HepG2 (cell line): ENCODE data around the gene TUBA4B. TPM values are rescaled to one million over a fixed set of nuclear protein-coding genes. Genes with fewer than 3 reads are reported as not detected.

Experiments
- DNMT3B ChIP-seq: conservative IDR thresholded peaks from 2 replicates; pipeline ENCODE4 v1.6.1; 2016; ENCODE audit warnings: missing biosample characterization, control low read depth
- ETV5 ChIP-seq: IDR thresholded peaks from 2 replicates; pipeline ENCODE4 v1.6.1; 2018; ENCODE audit warnings: missing biosample characterization, missing genetic modification reagents, inconsistent platforms, borderline replicate concordance
- HNRNPLL ChIP-seq: fragments of 200-400 bp; formaldehyde crosslinking; IDR thresholded peaks from 2 replicates; pipeline ENCODE4 v1.6.1; 2017; ENCODE audit warnings: mild to moderate bottlenecking, low read depth, low read length; ENCODE audit not compliant: poor library complexity, severe bottlenecking
- POGZ ChIP-seq: sonication (generic); formaldehyde crosslinking; IDR thresholded peaks from 2 replicates; pipeline ENCODE4 v1.4.0; 2020; ENCODE audit warnings: mild to moderate bottlenecking, missing genetic modification reagents
- ZNF605 ChIP-seq: sonication (generic); formaldehyde crosslinking; IDR thresholded peaks from 2 replicates; pipeline ENCODE4 v1.8.0; 2022; ENCODE audit warnings: mild to moderate bottlenecking, missing genetic modification reagents
- polyA plus RNA-seq, 8 experiments: library from polyadenylated mRNA; depleted of rRNA in 3 of 8; stranded (reverse) in 7 of 8; unstranded in 1 of 8; fragments of >200 nt; fragmentation: Illumina TruSeq in 4 of 8; extraction: Trizol in 4 of 8; gene quantifications; 2 replicates each; pipeline versions ENCODE4 v1.2.1 to v1.2.3, GENCODE V29; 2011 to 2016; ENCODE audit warnings: low read depth in 4 of 8, missing spikeins in 1 of 8, mixed read lengths in 1 of 8; ENCODE audit not compliant: insufficient read depth in 1 of 8
- total RNA-seq, 5 experiments: library from RNA; depleted of rRNA; stranded (reverse); fragments of >200 nt; fragmentation: Illumina TruSeq; extraction: Trizol; gene quantifications; 2 replicates each; pipeline ENCODE4 v1.2.3, GENCODE V29; 2016; ENCODE audit warnings: low read depth in 1 of 5
- TF ChIP-seq, protein P1 (sequence below): sonication (generic); formaldehyde crosslinking; IDR thresholded peaks from 2 replicates; pipeline ENCODE4 v1.4.0; 2020; ENCODE audit warnings: missing genetic modification reagents
- TF ChIP-seq, protein P2 (sequence below): IDR thresholded peaks from 2 replicates; pipeline ENCODE4 v1.6.1; 2018; ENCODE audit warnings: missing genetic modification reagents
- TF ChIP-seq, protein P3 (sequence below): fragments of 450-650 bp; IDR thresholded peaks from 2 replicates; pipeline ENCODE4 v1.6.1; 2017
- TF ChIP-seq, protein P4 (sequence below): sonication (generic); formaldehyde crosslinking; IDR thresholded peaks from 2 replicates; pipeline ENCODE4 v1.4.0; 2020; ENCODE audit warnings: missing genetic modification reagents
- TF ChIP-seq, protein P5 (sequence below): sonication (generic); formaldehyde crosslinking; IDR thresholded peaks from 2 replicates; pipeline ENCODE4 v1.4.0; 2020; ENCODE audit warnings: missing genetic modification reagents
- TF ChIP-seq, protein P6 (sequence below): sonication (generic); formaldehyde crosslinking; IDR thresholded peaks from 2 replicates; pipeline ENCODE4 v1.4.0; 2020; ENCODE audit warnings: missing genetic modification reagents
- TF ChIP-seq, protein P7 (sequence below): sonication (generic); formaldehyde crosslinking; IDR thresholded peaks from 2 replicates; pipeline ENCODE4 v1.4.0; 2020; ENCODE audit warnings: mild to moderate bottlenecking, missing genetic modification reagents

Gene TUBA4B
- total and polyA plus RNA-seq, 2 of the 13 experiments (the other 11 are each of a cell fraction or from before 2014, with no cell fraction given) = 0.18 to 0.22 TPM

DNA sequence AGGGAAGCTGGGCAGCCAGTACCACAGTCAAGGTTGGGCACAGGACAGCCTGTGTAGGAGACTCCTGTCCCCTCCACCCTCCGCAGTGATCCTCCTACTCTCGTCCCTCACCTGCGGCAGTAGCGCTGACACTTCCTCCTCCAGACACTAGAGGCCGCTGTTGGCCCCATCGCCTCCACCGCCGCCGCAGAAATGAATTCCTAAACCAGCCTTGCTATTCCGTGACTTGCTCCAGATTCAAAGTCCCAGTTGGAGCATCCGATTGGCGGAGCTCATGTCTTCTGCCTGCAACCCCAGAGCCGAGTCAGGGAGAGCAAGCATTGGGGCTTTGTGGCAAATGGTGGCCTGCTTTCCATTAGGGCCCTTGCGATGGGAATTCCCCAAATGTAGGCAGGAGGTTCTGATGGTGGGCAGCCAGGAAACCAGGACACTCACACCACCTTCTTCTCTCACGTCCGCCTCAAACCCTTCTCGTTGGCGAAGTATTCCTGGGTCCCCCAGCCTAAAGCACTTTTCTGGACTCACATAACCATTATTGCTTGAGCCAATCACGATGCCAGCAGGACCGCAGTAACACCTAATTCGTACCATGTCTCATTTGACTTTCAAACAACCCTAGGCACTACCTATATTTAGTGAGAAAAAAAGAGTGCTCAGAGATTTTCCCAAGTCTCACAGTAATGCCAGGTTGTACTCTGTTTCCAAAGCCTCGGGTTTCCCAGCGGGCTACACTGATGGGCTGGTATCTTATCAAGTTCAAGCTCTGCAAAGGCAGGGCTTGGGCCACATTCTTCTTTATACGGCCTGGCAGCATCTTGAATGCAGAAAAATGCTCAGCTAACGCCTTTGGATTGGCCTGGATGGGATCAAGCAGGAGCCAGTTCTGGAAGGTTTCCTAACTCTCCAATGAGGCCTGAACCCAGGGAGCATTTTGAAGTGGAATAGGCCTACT, 24.9 kb downstream of the TUBA4B start (continued):
- TF ChIP-seq, protein P1, sequence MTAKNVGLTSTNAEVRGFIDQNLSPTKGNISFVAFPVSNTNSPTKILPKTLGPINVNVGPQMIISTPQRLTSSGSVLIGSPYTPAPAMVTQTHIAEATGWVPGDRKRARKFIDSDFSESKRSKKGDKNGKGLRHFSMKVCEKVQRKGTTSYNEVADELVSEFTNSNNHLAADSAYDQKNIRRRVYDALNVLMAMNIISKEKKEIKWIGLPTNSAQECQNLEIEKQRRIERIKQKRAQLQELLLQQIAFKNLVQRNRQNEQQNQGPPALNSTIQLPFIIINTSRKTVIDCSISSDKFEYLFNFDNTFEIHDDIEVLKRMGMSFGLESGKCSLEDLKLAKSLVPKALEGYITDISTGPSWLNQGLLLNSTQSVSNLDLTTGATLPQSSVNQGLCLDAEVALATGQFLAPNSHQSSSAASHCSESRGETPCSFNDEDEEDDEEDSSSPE (CRISPR knock-in tag) = no peak
- TF ChIP-seq POGZ (peak; percentile 68), DNMT3B (peak; percentile 71; the same call in 1 of the 2 replicates), HNRNPLL (peak; percentile 96), ETV5 (CRISPR knock-in tag) (no peak), ZNF605 (CRISPR knock-in tag) (0 out of 2 replicates have a peak, but pooled peaks have one; percentile 21)
- TF ChIP-seq, protein P2, sequence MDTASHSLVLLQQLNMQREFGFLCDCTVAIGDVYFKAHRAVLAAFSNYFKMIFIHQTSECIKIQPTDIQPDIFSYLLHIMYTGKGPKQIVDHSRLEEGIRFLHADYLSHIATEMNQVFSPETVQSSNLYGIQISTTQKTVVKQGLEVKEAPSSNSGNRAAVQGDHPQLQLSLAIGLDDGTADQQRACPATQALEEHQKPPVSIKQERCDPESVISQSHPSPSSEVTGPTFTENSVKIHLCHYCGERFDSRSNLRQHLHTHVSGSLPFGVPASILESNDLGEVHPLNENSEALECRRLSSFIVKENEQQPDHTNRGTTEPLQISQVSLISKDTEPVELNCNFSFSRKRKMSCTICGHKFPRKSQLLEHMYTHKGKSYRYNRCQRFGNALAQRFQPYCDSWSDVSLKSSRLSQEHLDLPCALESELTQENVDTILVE (CRISPR knock-in tag) = 0 out of 2 replicates have a peak, but pooled peaks have one; percentile 47
- TF ChIP-seq, protein P3, sequence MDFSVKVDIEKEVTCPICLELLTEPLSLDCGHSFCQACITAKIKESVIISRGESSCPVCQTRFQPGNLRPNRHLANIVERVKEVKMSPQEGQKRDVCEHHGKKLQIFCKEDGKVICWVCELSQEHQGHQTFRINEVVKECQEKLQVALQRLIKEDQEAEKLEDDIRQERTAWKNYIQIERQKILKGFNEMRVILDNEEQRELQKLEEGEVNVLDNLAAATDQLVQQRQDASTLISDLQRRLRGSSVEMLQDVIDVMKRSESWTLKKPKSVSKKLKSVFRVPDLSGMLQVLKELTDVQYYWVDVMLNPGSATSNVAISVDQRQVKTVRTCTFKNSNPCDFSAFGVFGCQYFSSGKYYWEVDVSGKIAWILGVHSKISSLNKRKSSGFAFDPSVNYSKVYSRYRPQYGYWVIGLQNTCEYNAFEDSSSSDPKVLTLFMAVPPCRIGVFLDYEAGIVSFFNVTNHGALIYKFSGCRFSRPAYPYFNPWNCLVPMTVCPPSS = no peak
- TF ChIP-seq, protein P4, sequence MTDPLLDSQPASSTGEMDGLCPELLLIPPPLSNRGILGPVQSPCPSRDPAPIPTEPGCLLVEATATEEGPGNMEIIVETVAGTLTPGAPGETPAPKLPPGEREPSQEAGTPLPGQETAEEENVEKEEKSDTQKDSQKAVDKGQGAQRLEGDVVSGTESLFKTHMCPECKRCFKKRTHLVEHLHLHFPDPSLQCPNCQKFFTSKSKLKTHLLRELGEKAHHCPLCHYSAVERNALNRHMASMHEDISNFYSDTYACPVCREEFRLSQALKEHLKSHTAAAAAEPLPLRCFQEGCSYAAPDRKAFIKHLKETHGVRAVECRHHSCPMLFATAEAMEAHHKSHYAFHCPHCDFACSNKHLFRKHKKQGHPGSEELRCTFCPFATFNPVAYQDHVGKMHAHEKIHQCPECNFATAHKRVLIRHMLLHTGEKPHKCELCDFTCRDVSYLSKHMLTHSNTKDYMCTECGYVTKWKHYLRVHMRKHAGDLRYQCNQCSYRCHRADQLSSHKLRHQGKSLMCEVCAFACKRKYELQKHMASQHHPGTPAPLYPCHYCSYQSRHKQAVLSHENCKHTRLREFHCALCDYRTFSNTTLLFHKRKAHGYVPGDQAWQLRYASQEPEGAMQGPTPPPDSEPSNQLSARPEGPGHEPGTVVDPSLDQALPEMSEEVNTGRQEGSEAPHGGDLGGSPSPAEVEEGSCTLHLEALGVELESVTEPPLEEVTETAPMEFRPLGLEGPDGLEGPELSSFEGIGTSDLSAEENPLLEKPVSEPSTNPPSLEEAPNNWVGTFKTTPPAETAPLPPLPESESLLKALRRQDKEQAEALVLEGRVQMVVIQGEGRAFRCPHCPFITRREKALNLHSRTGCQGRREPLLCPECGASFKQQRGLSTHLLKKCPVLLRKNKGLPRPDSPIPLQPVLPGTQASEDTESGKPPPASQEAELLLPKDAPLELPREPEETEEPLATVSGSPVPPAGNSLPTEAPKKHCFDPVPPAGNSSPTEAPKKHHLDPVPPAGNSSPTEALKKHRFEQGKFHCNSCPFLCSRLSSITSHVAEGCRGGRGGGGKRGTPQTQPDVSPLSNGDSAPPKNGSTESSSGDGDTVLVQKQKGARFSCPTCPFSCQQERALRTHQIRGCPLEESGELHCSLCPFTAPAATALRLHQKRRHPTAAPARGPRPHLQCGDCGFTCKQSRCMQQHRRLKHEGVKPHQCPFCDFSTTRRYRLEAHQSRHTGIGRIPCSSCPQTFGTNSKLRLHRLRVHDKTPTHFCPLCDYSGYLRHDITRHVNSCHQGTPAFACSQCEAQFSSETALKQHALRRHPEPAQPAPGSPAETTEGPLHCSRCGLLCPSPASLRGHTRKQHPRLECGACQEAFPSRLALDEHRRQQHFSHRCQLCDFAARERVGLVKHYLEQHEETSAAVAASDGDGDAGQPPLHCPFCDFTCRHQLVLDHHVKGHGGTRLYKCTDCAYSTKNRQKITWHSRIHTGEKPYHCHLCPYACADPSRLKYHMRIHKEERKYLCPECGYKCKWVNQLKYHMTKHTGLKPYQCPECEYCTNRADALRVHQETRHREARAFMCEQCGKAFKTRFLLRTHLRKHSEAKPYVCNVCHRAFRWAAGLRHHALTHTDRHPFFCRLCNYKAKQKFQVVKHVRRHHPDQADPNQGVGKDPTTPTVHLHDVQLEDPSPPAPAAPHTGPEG (CRISPR knock-in tag) = no peak
- TF ChIP-seq, protein P5, sequence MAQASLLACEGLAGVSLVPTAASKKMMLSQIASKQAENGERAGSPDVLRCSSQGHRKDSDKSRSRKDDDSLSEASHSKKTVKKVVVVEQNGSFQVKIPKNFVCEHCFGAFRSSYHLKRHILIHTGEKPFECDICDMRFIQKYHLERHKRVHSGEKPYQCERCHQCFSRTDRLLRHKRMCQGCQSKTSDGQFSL (CRISPR knock-in tag) = no peak
- TF ChIP-seq, protein P6, sequence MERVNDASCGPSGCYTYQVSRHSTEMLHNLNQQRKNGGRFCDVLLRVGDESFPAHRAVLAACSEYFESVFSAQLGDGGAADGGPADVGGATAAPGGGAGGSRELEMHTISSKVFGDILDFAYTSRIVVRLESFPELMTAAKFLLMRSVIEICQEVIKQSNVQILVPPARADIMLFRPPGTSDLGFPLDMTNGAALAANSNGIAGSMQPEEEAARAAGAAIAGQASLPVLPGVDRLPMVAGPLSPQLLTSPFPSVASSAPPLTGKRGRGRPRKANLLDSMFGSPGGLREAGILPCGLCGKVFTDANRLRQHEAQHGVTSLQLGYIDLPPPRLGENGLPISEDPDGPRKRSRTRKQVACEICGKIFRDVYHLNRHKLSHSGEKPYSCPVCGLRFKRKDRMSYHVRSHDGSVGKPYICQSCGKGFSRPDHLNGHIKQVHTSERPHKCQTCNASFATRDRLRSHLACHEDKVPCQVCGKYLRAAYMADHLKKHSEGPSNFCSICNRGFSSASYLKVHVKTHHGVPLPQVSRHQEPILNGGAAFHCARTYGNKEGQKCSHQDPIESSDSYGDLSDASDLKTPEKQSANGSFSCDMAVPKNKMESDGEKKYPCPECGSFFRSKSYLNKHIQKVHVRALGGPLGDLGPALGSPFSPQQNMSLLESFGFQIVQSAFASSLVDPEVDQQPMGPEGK (CRISPR knock-in tag) = 0 out of 2 replicates have a peak, but pooled peaks have one; percentile 17
- TF ChIP-seq, protein P7, sequence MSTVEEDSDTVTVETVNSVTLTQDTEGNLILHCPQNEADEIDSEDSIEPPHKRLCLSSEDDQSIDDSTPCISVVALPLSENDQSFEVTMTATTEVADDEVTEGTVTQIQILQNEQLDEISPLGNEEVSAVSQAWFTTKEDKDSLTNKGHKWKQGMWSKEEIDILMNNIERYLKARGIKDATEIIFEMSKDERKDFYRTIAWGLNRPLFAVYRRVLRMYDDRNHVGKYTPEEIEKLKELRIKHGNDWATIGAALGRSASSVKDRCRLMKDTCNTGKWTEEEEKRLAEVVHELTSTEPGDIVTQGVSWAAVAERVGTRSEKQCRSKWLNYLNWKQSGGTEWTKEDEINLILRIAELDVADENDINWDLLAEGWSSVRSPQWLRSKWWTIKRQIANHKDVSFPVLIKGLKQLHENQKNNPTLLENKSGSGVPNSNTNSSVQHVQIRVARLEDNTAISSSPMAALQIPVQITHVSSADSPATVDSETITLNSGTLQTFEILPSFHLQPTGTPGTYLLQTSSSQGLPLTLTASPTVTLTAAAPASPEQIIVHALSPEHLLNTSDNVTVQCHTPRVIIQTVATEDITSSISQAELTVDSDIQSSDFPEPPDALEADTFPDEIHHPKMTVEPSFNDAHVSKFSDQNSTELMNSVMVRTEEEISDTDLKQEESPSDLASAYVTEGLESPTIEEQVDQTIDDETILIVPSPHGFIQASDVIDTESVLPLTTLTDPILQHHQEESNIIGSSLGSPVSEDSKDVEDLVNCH = peak; percentile 84; the same call in 1 of the 2 replicates
